Sigmoid colon (tissue), 4 donors: ENCODE results near the gene HNRNPC.
"Not testable (repeated sequence)": the region's sequence is repeated elsewhere in the genome, so short reads cannot be mapped to it uniquely, and the experiment has no call there.

Experiments
- CTCF ChIP-seq, 4 experiments: fragments of 450-650 bp in 3 of 4; fragments of 200-600 bp in 1 of 4; IDR thresholded peaks; one replicate each; pipeline ENCODE4 v1.5.1; 2016 to 2019; ENCODE audit warnings: antibody characterized with exemption in 4 of 4, mild to moderate bottlenecking in 3 of 4, moderate library complexity in 2 of 4
- POLR2A ChIP-seq, 2 donors: fragments of 450-650 bp; IDR thresholded peaks; one replicate each; pipeline ENCODE4 v1.6.1; 2016; ENCODE audit warnings: antibody characterized with exemption in 2 of 2, mild to moderate bottlenecking in 2 of 2, moderate library complexity in 2 of 2
- POLR2AphosphoS5 ChIP-seq, 4 donors: sonication (generic); formaldehyde crosslinking; IDR thresholded peaks; one replicate each; pipeline ENCODE4 v1.6.1; 2017; ENCODE audit warnings: antibody characterized with exemption in 4 of 4

- TF ChIP-seq POLR2AphosphoS5, CTCF, POLR2A (IDR thresholded peaks at IDR 0.05): not testable (repeated sequence)
Measured at GRCh38 chr14:21225164-21225563, 44.1 kb downstream of the HNRNPC start.
